HCT116 (cell line): ENCODE results near the gene PLEKHA5. TPM values are rescaled to one million over a fixed set of nuclear protein-coding genes. Genes with fewer than 3 reads are reported as not detected.

Experiments used
- ATAC-seq: fragments of 200-7000 bp; cut with Tn5 transposase; 2 replicates; pipeline ENCODE4 v1.9.1; 2020; ENCODE audit warnings: mild to moderate bottlenecking, moderate library complexity
- BruUV-seq: library from RNA; stranded (reverse); fragments of 400-500 nt; replicated peaks from 2 replicates; lab custom pipeline; 2021; lab: Mats Ljungman, UMichigan
- CTCF ChIA-PET: fragments of 300-600 bp; sonication (Branson Sonifier 250); formaldehyde crosslinking; loops from one replicate; lab custom pipeline; 2021; ENCODE audit warnings: antibody characterized with exemption; lab: Charles Lee
- POLR2A ChIA-PET: fragments of 300-600, 350-600 bp; sonication (Branson Sonifier 250); formaldehyde crosslinking; loops from one replicate; lab custom pipeline; 2021; ENCODE audit warnings: antibody characterized with exemption; lab: Charles Lee
- RAD21 ChIA-PET, 2 experiments: fragments of 300-600 bp; sonication (Branson Sonifier 250); formaldehyde crosslinking; loops; one replicate each; lab custom pipeline; 2023; ENCODE audit warnings: low total read pairs in 2 of 2; ENCODE audit not compliant: uncharacterized antibody in 2 of 2, unreplicated experiment in 2 of 2, low non-redundant PET in 1 of 2; lab: Charles Lee
- DNase-seq: peaks from one replicate; pipeline ENCODE4 v3.0.0-alpha.2; 2010; ENCODE audit warnings: low read depth, low spot score
- H2AFZ ChIP-seq: fragments of 200-600 bp; shearing (Covaris generic), sonication (generic); 2 replicates; pipeline ENCODE4 v1.6.1; 2017; ENCODE audit warnings: low read depth, mixed run types, mixed read lengths, antibody characterized with exemption, low read length; ENCODE audit not compliant: poor library complexity, severe bottlenecking
- H3K27ac ChIP-seq: 2 replicates; pipeline ENCODE4 v1.5.1; 2012; ENCODE audit warnings: low read depth, low read length
- H3K27me3 ChIP-seq: fragments of 200-600 bp; sonication (generic); 2 replicates; pipeline ENCODE4 v1.6.1; 2016; ENCODE audit warnings: mixed run types, low read length, mixed read lengths; ENCODE audit not compliant: insufficient read depth
- H3K36me3 ChIP-seq, 2 experiments: fragments of 200-500 bp in 1 of 2; fragments of 200-600 bp in 1 of 2; sonication (Bioruptor generic) in 1 of 2; sonication (generic) in 1 of 2; 2 replicates each; pipeline versions ENCODE4 v1.5.1 to v1.6.1; 2014 to 2016; ENCODE audit warnings: low read length in 2 of 2, inconsistent platforms in 1 of 2, mixed read lengths in 1 of 2, mixed run types in 1 of 2; ENCODE audit not compliant: insufficient read depth in 2 of 2, control insufficient read depth in 1 of 2
- H3K4me1 ChIP-seq, 2 experiments: fragments of 200-600 bp in 1 of 2; sonication (generic) in 1 of 2; 2 replicates each; pipeline versions ENCODE4 v1.5.1 to v1.6.1; 2012 to 2017; ENCODE audit warnings: low read length in 2 of 2, inconsistent platforms in 1 of 2, mild to moderate bottlenecking in 1 of 2, mixed read lengths in 1 of 2, mixed run types in 1 of 2, moderate library complexity in 1 of 2; ENCODE audit not compliant: insufficient read depth in 2 of 2, control insufficient read depth in 1 of 2
- H3K4me2 ChIP-seq: fragments of 200-600 bp; sonication (generic); 2 replicates; pipeline ENCODE4 v1.6.1; 2017; ENCODE audit warnings: mixed run types, low read length, mixed read lengths
- H3K4me3 ChIP-seq, 2 experiments: fragments of 200-600 bp in 1 of 2; sonication (generic) in 1 of 2; replicated peaks in 1 of 2; 2 replicates each; pipeline ENCODE4 v1.5.1; 2011 to 2016; ENCODE audit warnings: low read length in 2 of 2, control low read depth in 1 of 2, low read depth in 1 of 2, mild to moderate bottlenecking in 1 of 2, mixed read lengths in 1 of 2, mixed run types in 1 of 2
- H3K79me2 ChIP-seq: fragments of 200-600 bp; sonication (generic); 2 replicates; pipeline ENCODE4 v1.6.1; 2017; ENCODE audit warnings: mild to moderate bottlenecking, mixed run types, low read length, moderate library complexity, mixed read lengths; ENCODE audit not compliant: insufficient read depth
- H3K9ac ChIP-seq: fragments of 200-600 bp; sonication (generic); 2 replicates; pipeline ENCODE4 v1.6.1; 2016; ENCODE audit warnings: low read length, mixed read lengths
- H3K9me2 ChIP-seq: fragments of 200-600 bp; sonication (generic), shearing (Covaris generic); 2 replicates; pipeline ENCODE4 v1.6.1; 2017; ENCODE audit warnings: mixed run types, mild to moderate bottlenecking, moderate library complexity; ENCODE audit not compliant: insufficient read depth
- H3K9me3 ChIP-seq, 2 experiments: fragments of 200-500 bp in 1 of 2; fragments of 200-600 bp in 1 of 2; sonication (Bioruptor generic) in 1 of 2; sonication (generic) in 1 of 2; 2 replicates each; pipeline ENCODE4 v1.6.1; 2014 to 2017; ENCODE audit warnings: low read length in 2 of 2, mixed read lengths in 2 of 2, inconsistent platforms in 1 of 2, low read depth in 1 of 2, mild to moderate bottlenecking in 1 of 2, mixed run types in 1 of 2, moderate library complexity in 1 of 2; ENCODE audit not compliant: control insufficient read depth in 1 of 2, insufficient read depth in 1 of 2
- H4K20me1 ChIP-seq: fragments of 200-600 bp; sonication (generic), shearing (Covaris generic); 2 replicates; pipeline ENCODE4 v1.6.1; 2017; ENCODE audit warnings: mixed run types, mild to moderate bottlenecking, moderate library complexity; ENCODE audit not compliant: insufficient read depth
- CEBPB ChIP-seq: IDR thresholded peaks from 2 replicates; pipeline ENCODE4 v1.6.1; 2012; ENCODE audit warnings: low read depth
- EGR1 ChIP-seq: IDR thresholded peaks from 2 replicates; pipeline ENCODE4 v1.6.1; 2012; ENCODE audit warnings: low read depth
- ELF1 ChIP-seq: IDR thresholded peaks from 2 replicates; pipeline ENCODE4 v1.6.1; 2012; ENCODE audit warnings: low read depth, borderline replicate concordance
- EZH2 ChIP-seq: fragments of 200-600 bp; sonication (generic); IDR thresholded peaks from 2 replicates; pipeline ENCODE4 v1.6.1; 2017; ENCODE audit warnings: antibody characterized with exemption, mixed run types
- EZH2phosphoT487 ChIP-seq: fragments of 200-600 bp; IDR thresholded peaks from 2 replicates; pipeline ENCODE4 v1.6.1; 2018; ENCODE audit warnings: antibody characterized with exemption, borderline replicate concordance
- JUND ChIP-seq: IDR thresholded peaks from 2 replicates; pipeline ENCODE4 v1.6.1; 2012
- POLR2A ChIP-seq: IDR thresholded peaks from 2 replicates; pipeline ENCODE4 v1.7.0; 2011; ENCODE audit warnings: borderline replicate concordance; ENCODE audit not compliant: insufficient read depth, insufficient read length; ENCODE audit errors: extremely low read depth
- POLR2AphosphoS5 ChIP-seq: IDR thresholded peaks from 2 replicates; pipeline ENCODE4 v1.6.1; 2011; ENCODE audit warnings: mild to moderate bottlenecking, low read depth, low read length, moderate library complexity
- RAD21 ChIP-seq: IDR thresholded peaks from 2 replicates; pipeline ENCODE4 v1.6.1; 2012; ENCODE audit warnings: low read depth, mild to moderate bottlenecking
- SIN3A ChIP-seq: IDR thresholded peaks from 2 replicates; pipeline ENCODE4 v1.6.1; 2012; ENCODE audit warnings: low read depth
- SP1 ChIP-seq: IDR thresholded peaks from 2 replicates; pipeline ENCODE4 v1.6.1; 2012; ENCODE audit warnings: low read depth
- SRF ChIP-seq: IDR thresholded peaks from 2 replicates; pipeline ENCODE4 v1.6.1; 2012; ENCODE audit warnings: low read depth
- TCF7L2 ChIP-seq: IDR thresholded peaks from 2 replicates; pipeline ENCODE4 v1.7.0; 2011; ENCODE audit warnings: borderline replicate concordance, inconsistent platforms; ENCODE audit not compliant: insufficient read depth, insufficient read length; ENCODE audit errors: extremely low read depth
- YY1 ChIP-seq: IDR thresholded peaks from 2 replicates; pipeline ENCODE4 v1.6.1; 2011; ENCODE audit warnings: low read length, low read depth, moderate library complexity, mild to moderate bottlenecking; ENCODE audit not compliant: insufficient replicate concordance; ENCODE audit errors: extremely low read depth
- ZFX ChIP-seq: fragments of 450-650 bp; IDR thresholded peaks from 2 replicates; pipeline ENCODE4 v1.6.1; 2017
- ZNF274 ChIP-seq: fragments of 200-500 bp; sonication (Bioruptor generic); IDR thresholded peaks from 2 replicates; pipeline ENCODE4 v1.6.1; 2014; ENCODE audit warnings: mild to moderate bottlenecking, low read depth, low read length, inconsistent platforms
- intact Hi-C: fragments of 100-400 bp; cut with micrococcal nuclease; formaldehyde crosslinking; loops from 2 replicates; pipeline ENCODE4 v1.10.0; 2022
- total RNA-seq: library from RNA; stranded (reverse); gene quantifications from one replicate; pipeline ENCODE4 v1.2.1, GENCODE V29; 2021; ENCODE audit not compliant: unreplicated experiment
- TF ChIP-seq, protein P1 (sequence below): IDR thresholded peaks from 2 replicates; pipeline ENCODE4 v1.6.1; 2011; ENCODE audit warnings: mild to moderate bottlenecking, low read length, moderate library complexity; ENCODE audit not compliant: insufficient replicate concordance; ENCODE audit errors: extremely low read depth
- TF ChIP-seq, protein P2 (sequence below): IDR thresholded peaks from 2 replicates; pipeline ENCODE4 v1.6.1; 2012; ENCODE audit warnings: low read depth
- TF ChIP-seq, protein P3 (sequence below): IDR thresholded peaks from 2 replicates; pipeline ENCODE4 v1.6.1; 2012
- TF ChIP-seq, protein P4 (sequence below), 3 experiments: fragments of 200-600 bp in 1 of 3; sonication (generic) in 1 of 3; IDR thresholded peaks in 2 of 3; conservative IDR thresholded peaks in 1 of 3; 2 replicates each; pipeline ENCODE4 v1.5.1; 2012 to 2017; ENCODE audit warnings: low read depth in 2 of 3, low read length in 2 of 3, antibody characterized with exemption in 1 of 3, borderline replicate concordance in 1 of 3, control low read depth in 1 of 3, mild to moderate bottlenecking in 1 of 3, mixed read lengths in 1 of 3, mixed run types in 1 of 3, moderate library complexity in 1 of 3; ENCODE audit not compliant: insufficient read depth in 1 of 3

The PLEKHA5 gene
- total RNA-seq, 1 experiment from 2014 or later, result 18.9 TPM

DNA sequence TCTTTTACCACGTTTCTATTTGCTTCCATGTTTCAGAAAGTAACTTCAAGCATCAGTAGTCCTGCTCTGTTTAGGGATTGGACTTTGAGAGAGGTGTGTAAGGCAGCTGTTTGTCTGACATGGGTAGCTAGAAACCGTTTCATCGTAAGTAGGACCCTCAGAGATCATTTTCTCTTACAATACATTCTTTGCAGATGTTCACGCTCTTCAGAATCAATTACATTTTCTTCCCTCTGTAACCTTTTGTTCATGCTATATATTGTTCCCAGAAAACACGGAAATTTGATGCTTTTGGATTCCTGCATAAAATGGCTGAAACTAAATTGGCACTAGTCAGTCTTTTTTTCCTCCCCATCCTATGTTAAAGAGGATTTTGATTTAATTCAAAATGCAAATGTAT lies 247.2 kb downstream of the PLEKHA5 start:
- CTCF ChIA-PET, result no interaction called here

More for the DNA sequence above, 247.2 kb downstream of the PLEKHA5 start:
- RAD21 ChIA-PET, result no interaction called here
- BruUV-seq, result no TSS peak
- Histone ChIP-seq H2AFZ (no peak overlapping the region), H3K4me1 (no peaks in the 10 kb centered on the region), H3K27me3 (no peaks in the 10 kb centered on the region), H3K4me3 (no peak overlapping the region), H3K36me3 (0 out of 4 replicates have a peak, but pooled peaks cover 0 to 7% of the 10 kb centered on the region in 2 experiments), H3K9me3 (no peaks in the 10 kb centered on the region), H3K79me2 (no peaks in the 10 kb centered on the region), H3K9ac (no peak overlapping the region), H3K9me2 (no peaks in the 10 kb centered on the region), H3K4me2 (no peak overlapping the region), H3K27ac (no peak overlapping the region), H4K20me1 (no peaks in the 10 kb centered on the region)
- no peak for TF ChIP-seq CEBPB
- TF ChIP-seq ELF1, result no peak
- TF ChIP-seq POLR2AphosphoS5, result no peak
- no peak for TF ChIP-seq JUND
- TF ChIP-seq POLR2A, result no peak
- TF ChIP-seq, protein P1, sequence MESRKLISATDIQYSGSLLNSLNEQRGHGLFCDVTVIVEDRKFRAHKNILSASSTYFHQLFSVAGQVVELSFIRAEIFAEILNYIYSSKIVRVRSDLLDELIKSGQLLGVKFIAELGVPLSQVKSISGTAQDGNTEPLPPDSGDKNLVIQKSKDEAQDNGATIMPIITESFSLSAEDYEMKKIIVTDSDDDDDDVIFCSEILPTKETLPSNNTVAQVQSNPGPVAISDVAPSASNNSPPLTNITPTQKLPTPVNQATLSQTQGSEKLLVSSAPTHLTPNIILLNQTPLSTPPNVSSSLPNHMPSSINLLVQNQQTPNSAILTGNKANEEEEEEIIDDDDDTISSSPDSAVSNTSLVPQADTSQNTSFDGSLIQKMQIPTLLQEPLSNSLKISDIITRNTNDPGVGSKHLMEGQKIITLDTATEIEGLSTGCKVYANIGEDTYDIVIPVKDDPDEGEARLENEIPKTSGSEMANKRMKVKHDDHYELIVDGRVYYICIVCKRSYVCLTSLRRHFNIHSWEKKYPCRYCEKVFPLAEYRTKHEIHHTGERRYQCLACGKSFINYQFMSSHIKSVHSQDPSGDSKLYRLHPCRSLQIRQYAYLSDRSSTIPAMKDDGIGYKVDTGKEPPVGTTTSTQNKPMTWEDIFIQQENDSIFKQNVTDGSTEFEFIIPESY, result no peak
- TF ChIP-seq EZH2phosphoT487, result no peak
- TF ChIP-seq SP1, result no peak
- TF ChIP-seq, protein P2, sequence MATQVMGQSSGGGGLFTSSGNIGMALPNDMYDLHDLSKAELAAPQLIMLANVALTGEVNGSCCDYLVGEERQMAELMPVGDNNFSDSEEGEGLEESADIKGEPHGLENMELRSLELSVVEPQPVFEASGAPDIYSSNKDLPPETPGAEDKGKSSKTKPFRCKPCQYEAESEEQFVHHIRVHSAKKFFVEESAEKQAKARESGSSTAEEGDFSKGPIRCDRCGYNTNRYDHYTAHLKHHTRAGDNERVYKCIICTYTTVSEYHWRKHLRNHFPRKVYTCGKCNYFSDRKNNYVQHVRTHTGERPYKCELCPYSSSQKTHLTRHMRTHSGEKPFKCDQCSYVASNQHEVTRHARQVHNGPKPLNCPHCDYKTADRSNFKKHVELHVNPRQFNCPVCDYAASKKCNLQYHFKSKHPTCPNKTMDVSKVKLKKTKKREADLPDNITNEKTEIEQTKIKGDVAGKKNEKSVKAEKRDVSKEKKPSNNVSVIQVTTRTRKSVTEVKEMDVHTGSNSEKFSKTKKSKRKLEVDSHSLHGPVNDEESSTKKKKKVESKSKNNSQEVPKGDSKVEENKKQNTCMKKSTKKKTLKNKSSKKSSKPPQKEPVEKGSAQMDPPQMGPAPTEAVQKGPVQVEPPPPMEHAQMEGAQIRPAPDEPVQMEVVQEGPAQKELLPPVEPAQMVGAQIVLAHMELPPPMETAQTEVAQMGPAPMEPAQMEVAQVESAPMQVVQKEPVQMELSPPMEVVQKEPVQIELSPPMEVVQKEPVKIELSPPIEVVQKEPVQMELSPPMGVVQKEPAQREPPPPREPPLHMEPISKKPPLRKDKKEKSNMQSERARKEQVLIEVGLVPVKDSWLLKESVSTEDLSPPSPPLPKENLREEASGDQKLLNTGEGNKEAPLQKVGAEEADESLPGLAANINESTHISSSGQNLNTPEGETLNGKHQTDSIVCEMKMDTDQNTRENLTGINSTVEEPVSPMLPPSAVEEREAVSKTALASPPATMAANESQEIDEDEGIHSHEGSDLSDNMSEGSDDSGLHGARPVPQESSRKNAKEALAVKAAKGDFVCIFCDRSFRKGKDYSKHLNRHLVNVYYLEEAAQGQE, result no peak
- no peak for TF ChIP-seq SIN3A
- TF ChIP-seq ZFX, result no peak
- no peak for TF ChIP-seq RAD21
- no peak for TF ChIP-seq TCF7L2
- no peak for TF ChIP-seq ZNF274
- TF ChIP-seq EZH2, result no peak
- TF ChIP-seq, protein P3, sequence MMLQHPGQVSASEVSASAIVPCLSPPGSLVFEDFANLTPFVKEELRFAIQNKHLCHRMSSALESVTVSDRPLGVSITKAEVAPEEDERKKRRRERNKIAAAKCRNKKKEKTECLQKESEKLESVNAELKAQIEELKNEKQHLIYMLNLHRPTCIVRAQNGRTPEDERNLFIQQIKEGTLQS, result no peak
- TF ChIP-seq EGR1, result no peak
- TF ChIP-seq SRF, result no peak
- TF ChIP-seq, protein P4, sequence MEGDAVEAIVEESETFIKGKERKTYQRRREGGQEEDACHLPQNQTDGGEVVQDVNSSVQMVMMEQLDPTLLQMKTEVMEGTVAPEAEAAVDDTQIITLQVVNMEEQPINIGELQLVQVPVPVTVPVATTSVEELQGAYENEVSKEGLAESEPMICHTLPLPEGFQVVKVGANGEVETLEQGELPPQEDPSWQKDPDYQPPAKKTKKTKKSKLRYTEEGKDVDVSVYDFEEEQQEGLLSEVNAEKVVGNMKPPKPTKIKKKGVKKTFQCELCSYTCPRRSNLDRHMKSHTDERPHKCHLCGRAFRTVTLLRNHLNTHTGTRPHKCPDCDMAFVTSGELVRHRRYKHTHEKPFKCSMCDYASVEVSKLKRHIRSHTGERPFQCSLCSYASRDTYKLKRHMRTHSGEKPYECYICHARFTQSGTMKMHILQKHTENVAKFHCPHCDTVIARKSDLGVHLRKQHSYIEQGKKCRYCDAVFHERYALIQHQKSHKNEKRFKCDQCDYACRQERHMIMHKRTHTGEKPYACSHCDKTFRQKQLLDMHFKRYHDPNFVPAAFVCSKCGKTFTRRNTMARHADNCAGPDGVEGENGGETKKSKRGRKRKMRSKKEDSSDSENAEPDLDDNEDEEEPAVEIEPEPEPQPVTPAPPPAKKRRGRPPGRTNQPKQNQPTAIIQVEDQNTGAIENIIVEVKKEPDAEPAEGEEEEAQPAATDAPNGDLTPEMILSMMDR (IDR thresholded peaks at IDR 0.05 in 2 of 3, conservative IDR thresholded peaks at IDR 0.05 in 1 of 3; ENCODE audit: borderline replicate concordance in 1 of 3, insufficient read depth in 1 of 3, low read depth in 2 of 3, low read length in 2 of 3), result no peak
- no peak for TF ChIP-seq YY1
- POLR2A ChIA-PET, result no interaction called here
- DNase-seq (no peak), ATAC-seq (no peak)
- intact Hi-C loops, result no loop called here
